Thyroid gland (tissue), 4 donors: ENCODE results near the gene ARHGEF1. TPM values are rescaled to one million over a fixed set of nuclear protein-coding genes. Genes with fewer than 3 reads are reported as not detected.

Source experiments
- DNase-seq, 2 donors: peaks; one replicate each; pipeline ENCODE4 v3.0.0-alpha.2; 2019
- H3K27ac ChIP-seq, 3 donors: fragments of 200-600 bp; sonication (generic); 1 replicate in 2 of 3; 2 replicates in 1 of 3; pipeline ENCODE4 v1.5.1; 2016 to 2019; ENCODE audit warnings: mild to moderate bottlenecking in 1 of 3, moderate library complexity in 1 of 3
- H3K27me3 ChIP-seq: fragments of 200-600 bp; sonication (generic); one replicate; pipeline ENCODE4 v1.5.1; 2019
- H3K36me3 ChIP-seq, 2 donors: fragments of 200-600 bp; sonication (generic); one replicate each; pipeline ENCODE4 v1.5.1; 2016 to 2019
- H3K4me1 ChIP-seq, 2 donors: fragments of 200-600 bp; sonication (generic); one replicate each; pipeline ENCODE4 v1.5.1; 2017 to 2019
- H3K4me3 ChIP-seq, 3 donors: fragments of 200-600 bp; sonication (generic); replicated peaks in 1 of 3; 1 replicate in 2 of 3; 2 replicates in 1 of 3; pipeline ENCODE4 v1.5.1; 2016; ENCODE audit warnings: mild to moderate bottlenecking in 1 of 3
- H3K9me3 ChIP-seq: fragments of 200-600 bp; sonication (generic); one replicate; pipeline ENCODE4 v1.5.1; 2017
- CTCF ChIP-seq, 6 experiments: fragments of 200-600 bp in 3 of 6; fragments of 450-650 bp in 3 of 6; sonication (generic) in 3 of 6; IDR thresholded peaks; one replicate each; pipeline ENCODE4 v1.5.1; 2016 to 2019; ENCODE audit warnings: antibody characterized with exemption in 6 of 6, mild to moderate bottlenecking in 2 of 6, inconsistent platforms in 1 of 6, moderate library complexity in 1 of 6
- POLR2A ChIP-seq, 2 donors: fragments of 450-650 bp; IDR thresholded peaks; one replicate each; pipeline ENCODE4 v1.6.1; 2017; ENCODE audit warnings: antibody characterized with exemption in 2 of 2, mild to moderate bottlenecking in 2 of 2, moderate library complexity in 1 of 2
- WGBS, 2 donors: methylation state at CpG; one replicate each; pipeline ENCODE4 v1.1.5; 2017; 5-methylcytosine and 5-hydroxymethylcytosine counted together
- intact Hi-C: fragments of 100-400 bp; cut with DNase I; formaldehyde crosslinking; loops from one replicate; pipeline ENCODE4 v1.15.1; 2023
- total RNA-seq, 4 donors: library from RNA; depleted of rRNA; stranded (reverse); fragments of >200 nt; gene quantifications; one replicate each; pipeline ENCODE4 v1.2.3, GENCODE V29; 2016

Gene ARHGEF1
- total RNA-seq, 4 donors from 2014 or later = 34.5 to 52.6 (median 42.9) TPM

DNA sequence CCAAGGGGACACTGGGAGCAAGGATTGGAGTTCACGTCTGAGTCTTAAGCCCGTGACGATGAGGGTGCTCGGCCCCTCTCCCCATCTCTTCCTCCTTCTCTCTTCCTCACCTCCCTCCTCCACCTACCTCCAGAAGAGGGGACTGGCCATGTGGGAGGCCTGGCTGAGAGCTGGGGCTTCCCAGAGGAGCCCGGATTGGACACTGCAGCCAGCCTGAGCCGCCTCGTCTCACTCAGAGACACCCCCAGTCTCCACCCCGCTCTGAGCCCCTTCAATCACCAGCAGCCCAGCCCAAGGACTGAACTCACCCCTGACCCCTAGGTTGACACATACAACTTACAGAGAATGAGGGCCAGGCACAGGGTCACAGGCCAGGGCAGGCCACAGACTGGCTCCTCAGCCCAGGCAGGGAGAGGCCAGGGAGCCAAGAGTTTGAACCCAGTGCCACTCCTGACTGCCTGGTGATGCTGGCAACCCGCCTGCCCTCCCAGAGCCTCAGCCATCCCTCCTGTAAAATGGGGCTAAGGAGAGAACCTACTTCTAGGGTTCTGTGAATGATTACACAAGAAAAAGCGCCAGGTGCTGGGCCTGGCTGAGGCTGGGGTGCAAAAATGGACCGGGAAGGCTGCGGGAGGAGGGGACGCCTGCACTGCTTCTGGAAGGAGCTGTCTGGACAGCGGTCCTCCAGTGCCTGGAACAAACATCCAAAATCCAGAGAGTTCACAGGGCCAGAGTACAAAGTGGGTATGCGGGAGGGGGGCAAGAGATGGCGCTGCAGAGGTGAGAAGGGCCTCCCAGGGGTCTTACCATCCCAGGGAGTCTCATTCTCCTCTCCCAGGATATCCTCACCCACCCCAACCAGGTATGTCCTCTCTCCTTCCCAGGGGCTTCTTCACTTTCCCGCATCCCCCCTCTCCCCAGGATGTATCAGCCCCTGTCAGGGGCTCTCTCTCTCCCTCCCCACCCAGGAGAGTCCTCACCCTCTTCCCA lies 4.8 kb upstream of the ARHGEF1 start:
- Histone ChIP-seq H3K27me3 (no peaks in the 10 kb centered on the region), H3K27ac (no peak overlapping the region), H3K36me3 (no peaks in the 10 kb centered on the region), H3K4me1 (no peaks in the 10 kb centered on the region), H3K4me3 (no peak overlapping the region), H3K9me3 (no peaks in the 10 kb centered on the region)
- DNase-seq = no peak
- TF ChIP-seq POLR2A (IDR thresholded peaks at IDR 0.05) (no peak), CTCF (IDR thresholded peaks at IDR 0.05) (no peak)
- 72 to 80% methylated on average over 17 of the region's 17 CpGs for WGBS, 2 donors
- intact Hi-C loops = no loop called here

DNA sequence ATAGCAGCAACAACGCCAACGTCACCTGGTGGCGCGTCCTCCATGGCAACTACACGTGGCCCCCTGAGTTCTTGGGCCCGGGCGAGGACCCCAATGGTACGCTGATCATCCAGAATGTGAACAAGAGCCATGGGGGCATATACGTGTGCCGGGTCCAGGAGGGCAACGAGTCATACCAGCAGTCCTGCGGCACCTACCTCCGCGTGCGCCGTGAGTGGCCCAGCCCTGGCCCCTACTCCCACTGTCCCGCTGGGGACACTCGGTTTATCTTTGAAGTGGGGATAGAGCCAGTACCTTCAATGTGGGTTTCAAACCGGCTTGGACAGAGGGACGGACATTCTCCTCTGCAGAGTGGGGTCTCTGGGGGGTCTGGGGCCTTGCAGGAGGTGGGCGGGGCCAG lies 3.9 kb upstream of the ARHGEF1 start:
- TF ChIP-seq CTCF (IDR thresholded peaks at IDR 0.05) (no peak), POLR2A (IDR thresholded peaks at IDR 0.05) (no peak)
- no peak overlapping the region for H3K27ac ChIP-seq
- intact Hi-C loops = no loop called here
- H3K4me3 ChIP-seq = no peak overlapping the region
- no peaks in the 10 kb centered on the region for H3K4me1 ChIP-seq
- no peaks in the 10 kb centered on the region for H3K9me3 ChIP-seq
- no peaks in the 10 kb centered on the region for H3K27me3 ChIP-seq
- 76 to 95% methylated on average over 10 to 12 of the region's 21 CpGs for WGBS, 2 donors
- H3K36me3 ChIP-seq = no peaks in the 10 kb centered on the region
- DNase-seq = no peak

DNA sequence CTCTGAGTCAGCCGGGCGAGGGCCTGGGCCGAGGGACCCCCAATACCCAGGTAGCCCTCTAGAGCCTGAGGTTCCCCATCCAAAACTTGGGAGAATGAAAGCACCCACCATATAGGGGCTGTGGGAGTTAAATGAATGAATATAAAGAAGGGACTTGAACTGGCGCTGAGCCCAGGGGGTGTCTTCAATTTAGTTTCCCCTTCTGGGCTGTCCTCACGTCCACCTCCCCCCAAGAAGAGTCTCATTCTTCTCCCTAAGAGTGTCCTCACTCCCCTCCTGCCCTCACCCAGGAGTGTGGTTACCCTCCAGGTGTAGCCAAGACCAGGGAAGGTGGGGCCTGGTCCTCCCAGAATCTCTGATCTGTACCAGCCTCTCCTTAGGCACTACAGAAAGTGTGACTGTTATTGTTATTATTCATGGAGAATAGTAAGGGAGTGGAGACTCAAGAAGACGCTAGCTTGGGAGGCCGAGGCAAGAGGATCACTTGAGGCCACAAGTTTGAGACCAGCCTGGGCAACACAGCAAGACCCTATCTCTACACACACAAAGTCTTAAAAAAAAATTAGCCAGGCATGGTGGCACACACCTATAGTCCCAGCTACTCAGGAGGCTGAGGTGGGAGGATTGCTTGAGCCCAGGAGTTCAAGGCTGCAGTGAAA lies 3.2 kb upstream of the ARHGEF1 start:
- 75 to 82% methylated on average over 4 to 7 of the region's 7 CpGs for WGBS, 2 donors
- intact Hi-C loops = no loop called here

DNA sequence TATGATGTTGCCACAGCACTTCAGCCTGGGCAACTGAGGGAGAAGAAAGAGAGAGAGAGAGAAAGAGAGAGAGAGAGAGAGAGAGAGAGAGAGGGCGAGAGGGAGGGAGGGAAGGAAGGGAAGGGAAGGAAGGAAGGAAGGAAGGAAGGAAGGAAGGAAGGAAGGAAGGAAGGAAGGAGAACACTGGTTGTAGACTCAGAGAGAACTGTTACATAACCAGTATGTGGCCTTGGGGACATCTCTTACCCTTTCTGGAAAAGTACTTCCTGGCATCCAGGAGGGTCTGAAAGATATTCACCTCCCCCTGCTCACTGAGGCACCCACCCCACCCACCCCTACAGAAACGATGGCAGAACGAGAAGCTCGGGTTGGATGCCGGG lies 2.7 kb upstream of the ARHGEF1 start:
- no peaks in the 10 kb centered on the region for H3K27me3 ChIP-seq
- no peak for DNase-seq
- TF ChIP-seq CTCF (IDR thresholded peaks at IDR 0.05) (no peak), POLR2A (IDR thresholded peaks at IDR 0.05) (no peak)
- H3K4me3 ChIP-seq = no peak overlapping the region
- no peaks in the 10 kb centered on the region for H3K36me3 ChIP-seq
- intact Hi-C loops = no loop called here
- H3K9me3 ChIP-seq = no peaks in the 10 kb centered on the region
- 75 to 80% methylated on average over 5 of the region's 5 CpGs for WGBS, 2 donors
- H3K4me1 ChIP-seq = peaks cover 8 to 9% of the 10 kb centered on the region in 2 donors
- no peak overlapping the region for H3K27ac ChIP-seq

More for the DNA sequence above, 3.2 kb upstream of the ARHGEF1 start:
- Histone ChIP-seq H3K27ac (no peak overlapping the region), H3K27me3 (no peaks in the 10 kb centered on the region), H3K4me1 (peaks cover 3 to 4% of the 10 kb centered on the region in 2 donors), H3K4me3 (no peak overlapping the region), H3K36me3 (no peaks in the 10 kb centered on the region), H3K9me3 (no peaks in the 10 kb centered on the region)
- DNase-seq = no peak
- TF ChIP-seq POLR2A (IDR thresholded peaks at IDR 0.05) (no peak), CTCF (IDR thresholded peaks at IDR 0.05) (no peak)

GRCh38 chr19:41883463-41883820 lies 458 bp downstream of the ARHGEF1 start:
- H3K9me3 ChIP-seq = no peaks in the 10 kb centered on the region
- WGBS, 2 donors = 2% methylated on average over 16 to 18 of the region's 23 CpGs

More at GRCh38 chr19:41883463-41883820, 458 bp downstream of the ARHGEF1 start:
- intact Hi-C loops = no loop called here
- Histone ChIP-seq H3K27me3 (no peaks in the 10 kb centered on the region), H3K27ac (peak overlapping the region; percentile 68 to 79 (median 76)), H3K4me3 (peak overlapping the region; percentile 9 to 85 (median 74)), H3K4me1 (peaks cover 14 to 18% of the 10 kb centered on the region in 2 donors), H3K36me3 (no peaks in the 10 kb centered on the region)
- TF ChIP-seq POLR2A (IDR thresholded peaks at IDR 0.05) = no peak
- TF ChIP-seq CTCF (IDR thresholded peaks at IDR 0.05) = no peak
- no peak for DNase-seq
